Effector memory CD4-positive, alpha-beta T cell (primary cell): ENCODE data around the gene YJU2.
A peak's percentile ranks its signal among the peaks of the same experiment; 100 is the strongest.

Source experiments
- DNase-seq, 3 donors: peaks; one replicate each; pipeline ENCODE4 v3.0.0-alpha.2; 2020
- H3K27ac ChIP-seq: 2 replicates; pipeline ENCODE4 v1.7.0; 2013; ENCODE audit warnings: mild to moderate bottlenecking, low read length, moderate library complexity; ENCODE audit not compliant: insufficient read depth, poor library complexity, severe bottlenecking
- H3K27me3 ChIP-seq: replicated peaks from 2 replicates; pipeline ENCODE4 v1.7.0; 2013; ENCODE audit warnings: mild to moderate bottlenecking, low read length; ENCODE audit not compliant: insufficient read depth, control insufficient read depth, poor library complexity, severe bottlenecking
- H3K36me3 ChIP-seq: 2 replicates; pipeline ENCODE4 v1.7.0; 2013; ENCODE audit warnings: mild to moderate bottlenecking, low read length, moderate library complexity; ENCODE audit not compliant: control insufficient read depth, insufficient read depth
- H3K4me1 ChIP-seq: 2 replicates; pipeline ENCODE4 v1.7.0; 2013; ENCODE audit warnings: low read length, mild to moderate bottlenecking; ENCODE audit not compliant: control insufficient read depth, insufficient read depth, poor library complexity, severe bottlenecking
- H3K4me3 ChIP-seq: 2 replicates; pipeline ENCODE4 v1.7.0; 2013; ENCODE audit warnings: low read length, low read depth, mild to moderate bottlenecking; ENCODE audit not compliant: insufficient read depth, poor library complexity, severe bottlenecking
- H3K9me3 ChIP-seq: 2 replicates; pipeline ENCODE4 v1.7.0; 2013; ENCODE audit warnings: mild to moderate bottlenecking, low read length, moderate library complexity; ENCODE audit not compliant: control insufficient read depth

Gene YJU2

GRCh38 chr19:4297901-4298809, 51.3 kb downstream of the YJU2 start:
- DNase-seq: no peak
- H3K4me1 ChIP-seq: no peaks in the 10 kb centered on the region
- H3K36me3 ChIP-seq: no peaks in the 10 kb centered on the region
- H3K27ac ChIP-seq: no peak overlapping the region
- H3K27me3 ChIP-seq: no peaks in the 10 kb centered on the region
- H3K4me3 ChIP-seq: no peak overlapping the region
- H3K9me3 ChIP-seq: no peaks in the 10 kb centered on the region

DNA sequence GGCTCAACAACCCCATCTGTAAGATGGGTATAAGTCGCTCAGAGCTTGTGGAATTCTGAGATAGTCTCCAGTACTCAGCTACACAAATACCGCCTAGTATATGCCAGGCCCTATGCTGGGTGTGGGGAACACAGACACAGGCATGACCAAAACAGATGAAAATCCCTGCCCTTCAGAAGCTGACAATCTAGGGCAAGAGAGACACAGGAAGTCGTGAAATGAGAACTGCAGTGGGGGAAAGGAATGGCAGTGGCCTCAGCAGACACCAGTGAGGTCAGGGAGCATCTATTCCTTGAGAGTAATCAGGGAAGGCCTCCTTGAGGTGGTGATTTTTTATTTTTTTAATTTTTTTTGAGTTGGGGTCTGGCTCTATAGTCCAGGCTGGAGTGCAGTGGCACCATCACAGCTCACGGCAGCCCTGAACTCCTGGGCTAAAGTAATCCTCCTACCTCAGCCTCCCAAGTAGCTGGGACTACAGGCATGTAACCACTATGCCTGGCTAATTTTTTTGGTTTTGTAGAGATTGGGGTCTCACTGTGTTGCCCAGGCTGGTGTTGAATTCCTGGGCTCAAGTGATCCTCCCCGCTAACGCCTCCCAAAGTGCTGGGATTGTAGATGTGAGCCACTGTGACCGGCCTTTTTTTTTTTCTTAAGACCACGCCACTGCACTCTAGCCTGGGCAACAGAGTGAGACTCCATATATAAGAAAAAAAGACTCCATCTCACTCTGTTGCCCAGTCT, 52.1 kb downstream of the YJU2 start:
- no peak for DNase-seq
- Histone ChIP-seq H3K36me3 (no peaks in the 10 kb centered on the region), H3K27me3 (no peaks in the 10 kb centered on the region), H3K27ac (no peak overlapping the region), H3K9me3 (no peaks in the 10 kb centered on the region), H3K4me3 (no peak overlapping the region), H3K4me1 (peaks cover under 1% of the 10 kb centered on the region)

DNA sequence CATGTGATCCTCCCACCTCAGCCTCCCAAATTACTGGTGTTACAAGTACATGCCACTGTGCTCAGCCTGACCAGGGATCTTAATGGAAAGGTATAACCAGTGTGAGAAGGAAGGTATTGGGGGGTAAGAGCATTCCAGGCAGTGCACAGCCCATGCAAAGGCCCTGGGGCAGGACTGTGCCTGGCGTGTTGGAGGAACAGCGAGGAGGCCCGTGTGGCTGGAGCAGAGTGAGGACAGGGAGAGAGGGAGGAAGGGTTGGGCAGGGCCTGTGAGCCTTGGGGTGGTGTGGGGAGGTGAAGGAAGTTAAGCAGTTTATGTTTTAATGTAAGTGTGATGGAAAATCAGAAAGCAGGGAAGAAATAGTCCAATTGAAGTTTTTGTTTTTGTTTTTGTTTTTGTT, 53.7 kb downstream of the YJU2 start:
- DNase-seq: no peak
- peaks cover 4% of the 10 kb centered on the region for H3K27me3 ChIP-seq
- H3K27ac ChIP-seq: no peak overlapping the region
- no peak overlapping the region for H3K4me3 ChIP-seq
- no peaks in the 10 kb centered on the region for H3K36me3 ChIP-seq
- H3K4me1 ChIP-seq: peaks cover 5% of the 10 kb centered on the region
- no peaks in the 10 kb centered on the region for H3K9me3 ChIP-seq

DNA sequence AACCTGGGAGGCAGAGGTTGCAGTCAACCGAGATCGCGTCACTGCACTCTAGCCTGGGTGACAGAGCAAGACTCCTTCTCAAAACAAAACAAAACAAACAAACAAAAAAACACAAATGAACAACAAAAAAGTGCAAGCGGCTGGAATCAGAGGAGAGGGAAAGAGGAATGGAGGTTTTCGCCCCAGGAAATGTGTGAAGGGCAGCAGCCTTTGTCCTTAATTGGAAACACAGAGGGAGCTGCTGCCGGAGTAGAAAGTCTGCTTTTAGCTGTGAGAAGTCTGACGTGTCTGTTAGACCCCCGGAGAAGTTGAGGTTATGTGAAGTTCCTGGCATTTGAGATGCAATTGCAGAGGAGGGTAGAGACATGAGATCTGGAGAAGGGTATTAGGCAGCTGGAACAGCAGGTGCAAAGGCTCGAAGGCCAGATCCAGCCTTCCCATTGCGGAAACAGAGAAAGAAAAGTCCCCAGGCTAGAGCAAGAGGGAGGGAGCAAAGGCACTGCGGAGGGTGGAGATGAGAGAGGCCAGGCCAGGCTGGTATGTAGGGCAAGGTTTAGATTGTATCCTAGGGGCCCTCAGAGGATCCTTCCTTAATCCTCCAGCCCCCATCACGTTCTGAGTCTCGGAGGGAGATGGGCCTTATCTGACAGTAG, 54.8 kb downstream of the YJU2 start:
- Histone ChIP-seq H3K36me3 (no peaks in the 10 kb centered on the region), H3K9me3 (no peaks in the 10 kb centered on the region), H3K27me3 (peaks cover 4% of the 10 kb centered on the region), H3K4me1 (peaks cover 5% of the 10 kb centered on the region), H3K27ac (peak overlapping the region; percentile 14), H3K4me3 (peak overlapping the region; percentile 13)
- DNase-seq: no peak

GRCh38 chr19:4302243-4302640, 55.4 kb downstream of the YJU2 start, which contains the start of gene TMIGD2:
TSS of gene TMIGD2 (minus strand) at chr19:4302389. CDS start at chr19:4302385, 4 bp downstream.
- DNase-seq: no peak
- H3K27ac ChIP-seq: peak within 1 kb of the TSS; percentile 14

GRCh38 chr19:4303819-4304537, 57.1 kb downstream of the YJU2 start:
- Histone ChIP-seq H3K27me3 (peaks cover 4% of the 10 kb centered on the region), H3K27ac (no peak overlapping the region), H3K4me1 (peaks cover 5% of the 10 kb centered on the region), H3K4me3 (no peak overlapping the region), H3K9me3 (no peaks in the 10 kb centered on the region), H3K36me3 (no peaks in the 10 kb centered on the region)
- DNase-seq: no peak

More at GRCh38 chr19:4302243-4302640, 55.4 kb downstream of the YJU2 start, which contains the start of gene TMIGD2:
- peak within 1 kb of the TSS; percentile 13 for H3K4me3 ChIP-seq
- no peaks in the 10 kb centered on the region for H3K9me3 ChIP-seq
- H3K36me3 ChIP-seq: no peaks in the 10 kb centered on the region
- peaks cover 4% of the 10 kb centered on the region for H3K27me3 ChIP-seq
- H3K4me1 ChIP-seq: peaks cover 5% of the 10 kb centered on the region

- H3K4me3 ChIP-seq: no peak within 1 kb of the TSS
- no peaks in the 10 kb centered on the region for H3K9me3 ChIP-seq
- peaks cover 5% of the 10 kb centered on the region for H3K4me1 ChIP-seq
- no peaks in the 10 kb centered on the region for H3K36me3 ChIP-seq
- H3K27me3 ChIP-seq: peaks cover 4% of the 10 kb centered on the region
- H3K27ac ChIP-seq: no peak within 1 kb of the TSS
- peak in 2 of 3 donors; percentile 21 to 25 for DNase-seq
Observed at GRCh38 chr19:4304538-4305256, 57.8 kb downstream of the YJU2 start, which contains the start of gene FSD1. TSS of gene FSD1 (plus strand) at chr19:4304598. CDS start at chr19:4304747, 149 bp downstream.

DNA sequence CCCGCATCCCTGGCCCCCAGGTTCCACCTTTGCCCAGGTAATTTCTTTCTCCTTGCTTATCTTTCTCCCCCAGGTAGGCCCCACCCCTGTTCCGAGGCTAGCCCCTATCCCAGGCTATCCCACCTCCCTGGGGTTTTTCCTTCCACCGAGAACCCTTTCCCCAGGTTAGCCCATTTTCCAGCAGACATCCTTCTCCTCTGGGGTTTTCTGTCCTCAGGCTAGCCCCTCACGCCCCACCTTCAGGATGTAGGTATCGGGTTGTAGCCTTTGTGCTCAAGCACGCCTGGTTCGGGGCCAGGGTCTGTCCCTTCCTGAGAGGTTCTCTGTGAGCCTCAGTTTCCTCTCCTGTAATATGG, 58.4 kb downstream of the YJU2 start:
- Histone ChIP-seq H3K27ac (no peak overlapping the region), H3K36me3 (no peaks in the 10 kb centered on the region), H3K4me3 (no peak overlapping the region), H3K27me3 (peaks cover 4% of the 10 kb centered on the region), H3K4me1 (peaks cover 5% of the 10 kb centered on the region), H3K9me3 (no peaks in the 10 kb centered on the region)
- DNase-seq: no peak

- no peaks in the 10 kb centered on the region for H3K36me3 ChIP-seq
- H3K27ac ChIP-seq: no peak overlapping the region
- H3K9me3 ChIP-seq: no peaks in the 10 kb centered on the region
- H3K27me3 ChIP-seq: peaks cover 4% of the 10 kb centered on the region
- no peak for DNase-seq
- H3K4me3 ChIP-seq: no peak overlapping the region
- H3K4me1 ChIP-seq: peaks cover 5% of the 10 kb centered on the region
Observed at GRCh38 chr19:4305659-4306058, 58.8 kb downstream of the YJU2 start.
